NCI-H2227 (cell line): ENCODE measurements around the gene GMCL2.
"Not testable (repeated sequence)": the region's sequence is repeated elsewhere in the genome, so short reads cannot be mapped to it uniquely, and the experiment has no call there.

ENCODE experiments used
- DNase-seq: peaks from one replicate; lab custom pipeline; 2025; ENCODE audit not compliant: unreplicated experiment; lab: John Stamatoyannopoulos, UW

The GMCL2 gene

DNA sequence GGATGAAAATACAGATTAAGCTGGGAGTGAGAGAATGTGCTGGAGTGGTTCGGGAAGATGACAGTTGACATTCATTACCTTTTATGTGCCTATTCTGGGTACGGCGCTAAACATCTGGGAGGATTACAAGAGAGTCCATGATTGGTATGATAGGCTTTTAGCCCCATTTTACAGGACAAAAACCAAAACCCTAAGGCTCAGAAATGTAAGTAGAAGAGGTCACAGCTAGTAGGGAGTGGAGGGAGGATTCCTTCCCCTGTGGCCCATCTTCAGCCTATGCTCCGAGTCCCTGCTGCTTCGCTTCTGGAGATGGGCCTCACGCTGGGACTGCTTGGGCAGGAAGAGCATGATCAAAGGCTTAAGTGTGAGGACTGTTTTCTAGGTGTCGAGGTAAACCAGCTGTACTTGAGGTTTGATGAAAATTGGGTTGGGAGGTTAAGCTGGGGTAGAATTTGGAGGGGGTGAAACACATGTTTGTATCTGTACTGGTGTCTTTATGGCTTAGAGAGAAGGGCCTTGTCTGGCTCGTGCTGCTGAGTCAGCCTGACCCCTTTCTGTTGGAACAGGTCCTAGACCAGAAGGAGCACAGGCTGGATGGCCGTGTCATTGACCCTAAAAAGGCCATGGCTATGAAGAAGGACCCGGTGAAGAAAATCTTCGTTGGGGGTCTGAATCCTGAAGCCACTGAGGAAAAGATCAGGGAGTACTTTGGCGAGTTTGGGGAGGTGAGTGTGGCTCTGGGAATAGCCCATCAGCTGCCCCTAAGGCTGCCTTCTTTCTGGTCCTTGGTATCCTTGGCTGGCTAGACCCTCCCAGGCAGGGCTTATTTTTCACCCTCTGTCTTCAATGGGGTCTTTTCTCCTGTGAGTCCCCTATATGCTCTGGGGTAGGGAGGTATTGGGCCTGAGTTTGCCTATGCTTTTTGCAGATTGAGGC is 19.3 kb upstream of the GMCL2 start:
- no peak for DNase-seq

DNA sequence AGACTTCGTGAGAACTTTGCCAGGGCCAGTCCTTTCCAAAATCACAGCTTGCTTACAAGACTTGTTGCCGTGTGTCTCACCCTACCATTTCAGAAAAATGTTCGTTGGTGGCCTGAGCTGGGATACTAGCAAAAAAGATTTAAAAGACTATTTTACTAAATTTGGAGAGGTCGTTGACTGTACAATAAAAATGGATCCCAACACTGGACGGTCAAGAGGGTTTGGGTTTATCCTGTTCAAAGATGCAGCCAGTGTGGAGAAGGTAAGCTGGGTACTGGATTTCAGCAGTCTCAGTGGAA is 18.5 kb upstream of the GMCL2 start:
- no peak for DNase-seq

DNA sequence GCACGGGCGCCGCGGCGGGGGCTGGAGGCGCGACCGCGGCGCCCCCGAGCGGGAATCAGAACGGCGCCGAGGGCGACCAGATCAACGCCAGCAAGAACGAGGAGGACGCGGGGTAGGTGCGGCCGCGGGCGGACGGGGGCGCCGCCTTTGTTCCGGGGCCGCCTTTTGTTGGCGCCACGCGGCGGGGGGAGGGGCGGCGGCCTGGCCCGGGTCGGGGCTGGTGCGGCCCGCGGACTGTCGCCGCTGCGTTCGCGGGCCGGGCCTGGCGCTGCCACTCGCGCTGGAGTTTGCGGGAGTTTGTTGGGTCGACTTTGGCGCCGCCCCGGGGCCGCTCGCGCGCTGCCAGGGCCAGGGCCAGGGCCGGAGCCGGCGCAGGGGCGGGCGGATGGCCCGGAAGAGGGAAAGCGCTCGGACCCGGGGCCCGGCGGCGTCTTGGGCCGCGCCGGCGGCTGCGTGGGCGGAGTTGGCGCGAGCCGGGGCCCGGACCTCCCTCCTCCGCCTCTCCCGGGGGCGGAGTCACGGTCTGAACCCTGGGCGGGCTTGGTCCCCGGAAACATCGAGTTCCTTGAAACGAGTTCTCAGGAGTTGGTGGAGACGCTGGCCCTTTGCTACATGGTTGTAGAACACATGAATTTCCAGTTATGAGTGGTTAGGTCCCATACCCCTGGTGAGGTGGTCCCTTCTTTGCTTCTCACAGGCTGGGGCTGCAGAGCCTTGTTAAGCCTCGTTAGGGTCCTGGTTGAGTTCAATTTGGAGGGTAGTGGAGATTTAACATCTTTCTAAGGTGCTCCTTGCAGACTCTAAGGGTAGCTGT is 18.0 kb upstream of the GMCL2 start:
- peak; percentile 79 for DNase-seq

DNA sequence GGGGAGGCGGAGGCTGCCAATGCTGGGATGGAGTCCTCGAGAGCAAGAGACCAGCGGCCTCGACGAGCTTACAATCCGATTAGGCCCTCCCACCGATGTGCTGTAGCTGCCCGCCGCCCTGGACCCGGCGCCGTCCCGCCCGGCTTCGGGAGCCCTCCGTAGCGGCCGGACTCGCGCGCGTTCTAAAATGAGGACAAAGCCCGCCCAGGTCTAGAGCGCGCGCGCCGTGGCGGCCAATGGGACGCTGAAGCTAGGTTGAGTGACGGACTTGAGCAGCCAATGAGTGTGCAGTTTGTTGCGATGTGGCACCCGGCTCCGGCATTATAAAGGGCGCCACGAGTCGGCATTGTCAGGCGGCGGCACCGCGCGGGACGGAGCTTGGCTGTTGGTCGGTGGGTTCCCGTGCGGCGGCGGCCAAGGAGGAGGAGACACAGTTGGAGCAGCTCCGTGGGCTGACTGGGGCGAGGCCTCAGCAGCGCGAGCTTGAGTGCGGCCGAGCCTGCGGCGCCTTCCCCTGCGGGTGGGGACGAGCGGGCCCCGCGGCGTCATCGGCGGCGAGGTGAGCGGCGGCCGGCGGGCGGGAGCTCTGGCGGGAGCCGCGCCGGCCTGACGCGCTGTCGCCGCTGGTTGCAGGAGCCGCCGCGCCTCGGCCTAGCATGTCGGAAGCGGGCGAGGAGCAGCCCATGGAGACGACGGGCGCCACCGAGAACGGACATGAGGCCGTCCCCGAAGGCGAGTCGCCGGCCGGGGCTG is 17.2 kb upstream of the GMCL2 start, which contains the start of gene HNRNPAB:
TSS of gene HNRNPAB (plus strand) at position 352 of the 753 bp plus-strand sequence. CDS start at position 657, 305 bp downstream.
- DNase-seq = peak; percentile 94

DNA sequence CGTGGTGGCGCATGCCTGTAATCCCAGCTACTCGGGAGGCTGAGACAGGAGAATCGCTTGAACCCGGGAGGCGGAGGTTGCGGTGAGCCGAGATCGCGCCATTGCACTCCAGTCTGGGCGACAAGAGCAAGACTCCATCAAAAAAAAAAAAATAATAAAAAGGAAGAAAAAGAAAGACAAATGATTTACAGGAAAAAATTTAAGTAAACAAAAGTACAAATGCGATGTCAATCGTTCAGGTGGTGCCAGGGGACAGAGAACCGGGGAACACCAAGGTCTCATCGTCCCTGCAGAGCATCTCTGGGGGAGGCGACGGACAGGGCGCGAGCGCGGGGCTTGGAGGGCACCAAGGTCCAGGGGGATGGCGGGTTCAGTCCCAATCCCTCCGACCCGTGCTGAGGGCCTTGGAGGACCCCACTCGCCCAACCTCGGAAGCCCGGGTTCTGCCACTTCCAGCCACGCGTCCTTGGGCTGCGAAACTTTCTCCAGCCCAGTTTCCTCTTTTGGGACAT is 16.6 kb upstream of the GMCL2 start:
- DNase-seq = no peak

DNA sequence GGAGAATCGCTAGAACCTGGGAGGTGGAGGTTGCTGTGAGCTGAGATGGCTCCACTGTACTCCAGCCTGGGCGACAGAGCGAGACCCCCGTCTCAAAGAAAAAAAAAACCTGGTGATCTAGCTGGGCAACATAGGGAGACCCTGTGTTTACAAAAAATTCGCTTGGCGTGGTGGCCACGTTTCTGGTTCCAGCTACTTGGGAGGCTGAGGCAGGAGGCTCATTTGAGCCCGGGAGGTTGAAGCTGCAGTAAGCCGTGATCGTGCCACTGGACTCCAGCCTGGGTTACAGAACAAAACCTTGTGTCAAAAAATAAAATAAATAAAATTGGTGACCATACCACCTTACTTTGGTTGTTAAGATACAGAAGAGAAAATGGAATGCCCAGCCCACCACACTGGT is 15.4 kb upstream of the GMCL2 start:
- no peak for DNase-seq

DNA sequence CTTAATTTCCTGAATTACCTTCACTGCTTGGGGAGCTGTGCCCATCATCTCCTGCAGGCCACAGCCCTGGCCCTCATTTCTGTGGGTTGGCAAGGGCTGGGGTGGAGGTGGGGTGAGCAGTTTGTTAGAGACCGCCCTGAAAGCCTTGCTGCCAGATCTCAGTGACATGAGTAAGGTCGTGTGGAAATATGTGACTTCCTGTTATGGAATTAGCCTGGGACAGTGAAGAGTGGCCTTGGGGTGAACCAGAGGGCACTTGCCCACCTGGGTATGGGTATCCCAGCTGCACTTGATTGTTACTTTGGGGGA is 14.7 kb upstream of the GMCL2 start:
- DNase-seq = no peak

DNA sequence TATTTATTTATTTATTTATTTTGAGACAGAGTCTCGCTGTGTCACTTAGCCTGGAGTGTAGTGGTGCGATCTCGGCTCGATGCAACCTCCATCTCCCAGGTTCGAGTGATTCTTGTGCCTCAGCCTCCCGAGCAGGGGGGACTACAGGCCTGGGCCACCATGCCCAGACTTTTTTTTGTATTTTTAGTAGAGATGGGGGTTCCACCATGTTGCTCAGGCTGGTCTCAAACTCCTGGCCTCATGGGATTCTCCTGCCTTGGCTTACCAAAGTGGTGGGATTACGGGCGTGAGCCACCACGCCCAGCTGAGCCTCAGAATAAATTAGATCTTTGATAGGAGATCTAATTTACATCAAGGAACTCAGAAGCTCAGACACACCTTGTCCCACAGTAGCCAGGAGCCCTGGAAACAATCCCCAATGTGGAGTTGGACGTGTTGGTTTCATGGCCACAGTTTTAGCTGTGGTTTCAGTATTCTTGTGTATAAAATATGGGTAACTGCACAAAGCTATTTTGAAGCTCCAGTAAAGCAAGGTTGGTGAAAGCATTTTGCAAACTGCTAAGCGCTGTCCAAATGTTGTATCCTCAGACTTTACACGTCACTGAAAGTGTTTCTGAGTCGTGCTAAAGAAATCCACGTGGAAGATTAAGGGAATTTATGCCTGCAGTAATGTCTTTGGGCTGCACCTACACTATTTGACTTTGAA is 14.2 kb upstream of the GMCL2 start:
- no peak for DNase-seq

DNA sequence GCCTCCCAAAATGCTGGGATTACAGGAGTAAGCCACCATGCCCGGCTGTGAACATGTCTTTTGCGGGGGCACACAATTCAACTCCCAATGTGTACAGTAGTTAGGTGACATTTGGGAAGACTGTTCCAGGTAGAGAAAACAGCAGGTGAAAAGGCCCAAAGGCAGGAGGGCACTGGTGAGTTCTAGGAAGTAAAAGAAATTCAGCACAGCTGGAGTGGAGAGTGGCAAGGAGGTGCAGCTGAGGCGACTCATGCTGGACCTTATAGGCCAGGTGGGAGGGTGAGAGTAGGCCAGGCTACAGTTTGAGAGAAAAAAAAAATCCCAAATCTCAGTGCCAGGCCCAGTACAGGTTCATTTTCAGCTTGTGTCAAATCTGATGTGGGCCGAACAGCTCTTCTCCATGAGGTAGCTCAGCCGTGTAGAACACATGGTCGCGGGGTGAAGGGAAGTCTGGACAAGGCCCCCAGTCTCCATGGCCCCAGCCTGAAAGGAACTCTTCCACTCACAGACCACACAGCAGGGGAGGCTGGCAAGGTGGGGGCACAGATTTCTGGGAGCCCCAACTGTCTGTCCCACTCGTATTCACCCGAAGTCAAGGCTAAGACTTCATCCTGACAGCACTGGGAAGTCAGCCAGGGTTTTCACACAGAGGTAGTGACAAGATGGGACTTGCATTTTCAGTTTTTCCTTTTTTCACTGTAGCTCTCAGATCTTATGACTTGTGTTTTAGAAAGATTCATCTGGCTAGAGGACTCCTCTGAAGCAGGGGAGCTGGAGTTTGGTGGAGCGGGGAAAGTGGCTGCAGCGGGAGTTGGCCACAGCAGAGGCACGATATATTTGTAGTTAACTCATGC is 12.6 kb upstream of the GMCL2 start:
- DNase-seq = no peak

DNA sequence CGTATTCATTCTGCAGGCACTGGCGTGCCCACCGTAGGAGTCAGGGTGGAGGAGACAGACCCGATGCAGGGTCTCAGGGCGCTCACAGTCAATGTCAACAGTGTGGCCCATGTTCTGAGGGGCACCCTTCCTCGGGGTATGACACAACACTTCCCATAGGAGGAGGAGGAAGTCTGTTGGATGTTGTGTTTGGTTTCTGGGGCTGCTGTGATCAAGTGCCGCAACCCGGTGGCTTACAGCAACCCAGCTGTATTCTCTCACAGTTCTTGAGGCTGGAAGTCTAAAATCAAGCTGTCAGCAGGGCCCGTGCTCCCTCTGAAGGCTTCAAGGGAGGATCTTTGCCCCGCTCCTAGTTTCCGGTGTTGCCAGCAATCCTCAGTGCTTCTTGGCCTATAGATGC is 11.5 kb upstream of the GMCL2 start:
- no peak for DNase-seq

DNA sequence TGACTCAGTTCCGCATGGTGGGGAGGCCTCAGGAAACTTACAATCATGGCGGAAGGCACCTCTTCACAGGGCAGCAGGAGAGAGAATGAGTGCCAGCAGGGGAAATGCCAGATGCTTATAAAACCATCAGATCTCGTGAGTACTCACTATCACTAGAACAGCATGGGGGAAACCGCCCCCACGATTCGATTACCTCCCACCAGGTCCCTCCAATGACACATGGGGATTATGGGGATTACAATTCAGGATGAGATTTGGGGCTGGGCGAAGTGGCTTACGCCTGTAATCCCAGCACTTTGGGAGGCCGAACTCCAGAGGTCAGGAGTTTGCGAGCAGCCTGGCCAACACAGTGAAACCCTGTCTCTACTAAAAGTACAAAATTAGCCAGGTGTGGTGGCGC is 11.0 kb upstream of the GMCL2 start:
- not testable (repeated sequence) for DNase-seq

DNA sequence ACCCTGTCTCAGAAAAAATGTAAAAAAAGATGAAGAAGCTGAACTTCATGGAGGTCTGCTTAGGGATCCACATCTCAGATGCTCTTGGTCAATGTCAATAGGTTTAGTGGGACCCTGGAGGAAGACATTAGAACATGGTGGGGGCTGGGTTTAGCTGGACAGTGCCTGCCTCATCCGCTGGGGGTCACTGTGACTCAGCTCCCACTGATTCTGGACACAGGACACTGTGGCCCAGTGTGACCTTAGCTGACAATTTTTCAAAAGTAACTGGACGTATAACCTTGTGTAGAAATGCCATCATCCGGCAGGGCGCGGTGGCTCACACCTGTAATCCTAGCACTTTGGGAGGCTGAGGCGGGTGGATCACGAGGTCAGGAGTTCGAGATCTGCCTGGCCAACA is 9.8 kb upstream of the GMCL2 start:
- DNase-seq = no peak

DNA sequence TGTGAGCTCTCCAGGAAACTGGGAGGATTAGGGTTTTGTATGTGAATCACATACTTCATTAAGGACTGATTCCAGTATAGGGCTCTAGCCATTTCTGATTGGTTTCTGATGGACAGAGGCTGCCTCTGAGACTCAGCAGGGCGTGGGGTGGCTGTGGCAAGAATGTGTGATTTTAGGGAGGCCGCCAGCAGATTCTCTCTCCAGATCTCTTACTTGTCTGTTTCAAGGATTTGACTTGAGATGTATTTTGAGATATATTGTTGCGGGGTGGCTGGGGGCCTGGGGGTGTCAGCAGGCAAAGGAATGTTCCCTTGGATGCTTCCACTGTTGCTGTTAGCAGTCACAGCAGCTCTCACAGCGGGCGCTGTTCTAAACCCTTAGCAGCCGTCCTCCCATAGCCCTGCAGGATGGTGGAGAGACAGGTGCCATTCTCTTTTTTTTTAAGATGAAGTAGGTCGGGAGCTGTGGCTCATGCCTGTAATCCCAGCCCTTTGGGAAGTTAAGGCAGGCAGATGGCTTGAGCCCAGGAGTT is 9.2 kb upstream of the GMCL2 start:
- DNase-seq = no peak

DNA sequence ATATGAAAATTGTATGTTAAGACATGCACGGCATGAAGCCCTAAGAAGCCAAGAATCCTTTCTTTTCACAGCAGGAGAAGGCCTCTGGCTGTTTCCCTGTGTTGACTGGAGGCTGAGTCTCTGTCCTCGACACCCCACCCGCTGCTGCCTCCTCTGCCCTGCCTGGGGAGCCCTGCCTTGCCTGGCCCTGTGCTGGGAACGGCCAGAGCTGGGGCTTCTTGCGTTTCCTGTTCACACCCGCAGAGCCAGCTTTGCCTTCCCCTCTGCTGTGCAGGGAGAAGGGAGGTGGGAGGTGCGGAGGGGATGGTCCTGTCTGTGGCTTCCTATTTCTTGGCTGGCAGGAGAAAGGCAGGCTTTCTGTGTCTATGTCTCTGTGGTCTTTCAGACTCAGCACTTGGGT is 6.9 kb upstream of the GMCL2 start:
- DNase-seq = no peak

DNA sequence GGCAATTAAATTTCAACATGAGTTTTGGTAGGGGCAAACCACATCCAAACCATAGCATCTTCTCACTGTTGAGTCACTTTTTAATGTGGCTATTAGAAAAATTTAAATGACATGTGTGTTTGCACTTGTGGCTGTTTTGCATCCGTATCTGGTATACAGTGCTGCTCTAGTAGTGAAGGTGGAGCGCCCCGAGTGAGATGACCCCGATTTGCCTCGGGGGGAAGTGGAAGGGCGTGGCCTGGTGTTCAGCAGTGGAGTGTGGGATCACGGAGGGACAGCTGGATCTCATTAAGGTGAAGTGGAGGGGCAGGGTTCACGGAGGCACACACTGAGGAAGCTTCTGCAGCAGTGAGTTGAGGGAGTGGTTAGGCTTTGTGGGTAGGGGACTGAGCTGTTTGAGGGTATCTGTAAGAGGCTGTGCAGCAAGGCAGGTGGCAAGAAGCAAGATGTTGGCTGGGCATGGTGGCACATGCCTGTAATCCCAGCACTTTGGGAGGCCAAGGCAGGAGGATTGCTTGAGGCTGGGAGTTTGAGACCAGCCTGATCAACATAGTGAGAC is 6.2 kb upstream of the GMCL2 start:
- no peak for DNase-seq

DNA sequence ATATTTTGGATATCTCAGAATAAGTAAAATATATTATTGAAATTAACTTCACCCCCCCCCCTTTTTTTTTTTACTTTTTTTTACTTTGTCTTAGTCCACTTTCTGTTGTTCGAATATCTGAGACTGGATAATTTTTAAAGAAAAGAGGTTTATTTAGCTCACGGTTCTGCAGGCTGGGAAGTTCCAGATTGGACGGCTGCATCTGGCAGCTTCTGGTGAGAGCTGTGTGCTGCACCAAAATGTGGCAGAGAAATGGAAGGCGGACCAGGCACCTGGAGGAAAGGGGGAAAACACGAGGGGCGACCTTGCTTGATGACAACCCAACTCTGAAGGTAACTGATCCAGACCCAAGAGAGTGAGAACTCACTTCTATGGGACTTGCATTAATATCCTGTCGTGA is 5.6 kb upstream of the GMCL2 start:
- DNase-seq = no peak

DNA sequence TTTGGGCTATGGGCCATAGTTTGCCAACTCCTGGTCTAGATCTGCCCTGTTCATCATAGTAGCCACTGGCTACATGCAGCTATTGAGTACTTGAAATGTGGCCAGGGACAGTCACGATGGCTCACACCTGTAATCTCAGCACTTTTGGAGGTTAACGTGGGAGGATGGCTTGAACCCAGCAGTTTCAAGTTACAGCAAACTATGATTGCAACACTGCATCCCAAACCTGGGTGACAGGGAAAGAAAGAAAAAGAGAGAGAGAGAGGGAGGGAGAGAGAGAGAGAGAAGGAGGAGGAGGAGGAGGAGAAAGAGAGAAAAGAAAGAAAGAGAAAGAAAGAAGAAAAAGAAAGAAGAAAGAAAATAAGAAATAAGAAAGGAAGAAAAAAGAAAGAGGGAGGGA is 5.1 kb upstream of the GMCL2 start:
- no peak for DNase-seq

DNA sequence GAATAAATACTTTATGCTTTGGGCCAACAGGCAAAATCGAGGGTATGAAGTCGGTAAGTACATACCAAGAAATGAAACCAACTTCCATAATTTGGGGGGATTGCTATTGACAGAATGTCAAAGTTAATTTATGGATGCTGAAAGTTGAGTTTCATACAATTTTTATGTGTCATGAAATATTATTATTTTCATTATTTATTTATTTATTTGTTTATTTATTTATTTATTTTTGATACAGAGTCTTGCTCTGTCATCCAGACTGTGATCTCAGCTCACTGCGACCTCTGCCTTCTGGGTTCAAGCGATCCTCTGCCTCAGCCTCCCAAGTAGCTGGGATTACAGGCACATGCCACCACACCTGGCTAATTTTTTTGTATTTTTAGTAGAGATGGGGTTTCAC is 4.5 kb upstream of the GMCL2 start:
- DNase-seq = no peak

DNA sequence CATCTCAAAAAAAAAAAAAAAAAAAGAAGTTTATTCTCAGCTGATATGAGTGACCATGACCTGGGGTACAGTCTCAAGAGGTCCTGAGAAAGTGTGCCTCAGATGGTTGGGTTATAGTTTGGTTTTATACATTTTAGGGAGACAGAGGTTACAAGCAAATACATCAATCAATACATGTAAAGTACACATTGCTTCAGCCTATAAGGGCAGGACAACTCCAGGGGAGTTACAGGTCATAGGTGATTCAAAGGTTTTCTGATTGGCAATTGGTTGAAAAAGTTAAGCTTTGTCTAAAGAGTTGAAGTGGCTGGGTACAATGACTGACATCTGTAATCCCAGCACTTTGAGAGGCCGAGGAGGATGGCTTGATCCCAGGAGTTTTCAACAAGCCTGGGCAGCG is 2.3 kb upstream of the GMCL2 start:
- no peak for DNase-seq
